Caco-2 (cell line): ENCODE measurements around the gene KLHL36. TPM values are rescaled to one million over a fixed set of nuclear protein-coding genes. Genes with fewer than 3 reads are reported as not detected.

Source experiments
- BruUV-seq: library from RNA; stranded (reverse); fragments of 400-500 nt; replicated peaks from 2 replicates; lab custom pipeline; 2021; lab: Mats Ljungman, UMichigan
- CTCF ChIA-PET: fragments of 300-600 bp; sonication (Branson Sonifier 250); formaldehyde crosslinking; loops from one replicate; lab custom pipeline; 2022; ENCODE audit warnings: antibody characterized with exemption; lab: Charles Lee
- POLR2A ChIA-PET: fragments of 300-600 bp; sonication (Branson Sonifier 250); formaldehyde crosslinking; loops from one replicate; lab custom pipeline; 2022; ENCODE audit warnings: antibody characterized with exemption; lab: Charles Lee
- DNase-seq, 2 experiments: peaks; one replicate each; pipeline versions ENCODE4 v3.0.0 to v3.0.0-alpha.2; 2020 to 2022
- H3K27me3 ChIP-seq: replicated peaks from 2 replicates; pipeline ENCODE4 v1.6.0; 2011; ENCODE audit warnings: low read length; ENCODE audit not compliant: control insufficient read depth, insufficient read depth
- H3K36me3 ChIP-seq: 2 replicates; pipeline ENCODE4 v1.5.1; 2011; ENCODE audit warnings: low read length; ENCODE audit not compliant: control insufficient read depth, insufficient read depth
- H3K4me1 ChIP-seq: fragments of 250-450 bp; sonication (Bioruptor Pico); 2 replicates; pipeline ENCODE4 v1.5.1; 2020; ENCODE audit warnings: mild to moderate bottlenecking
- H3K4me3 ChIP-seq: 2 replicates; pipeline ENCODE4 v1.5.1; 2011; ENCODE audit warnings: low read depth, mild to moderate bottlenecking, control low read depth, low read length
- H3K9me3 ChIP-seq: fragments of 250-450 bp; sonication (Bioruptor Pico); 2 replicates; pipeline ENCODE4 v1.5.1; 2020; ENCODE audit warnings: mild to moderate bottlenecking, moderate library complexity
- H3K27ac Mint-ChIP-seq: one replicate; pipeline ENCODE4 v1.8.0; 2022; ENCODE audit warnings: mixed read lengths; ENCODE audit not compliant: unreplicated experiment
- H3K27me3 Mint-ChIP-seq: one replicate; pipeline ENCODE4 v1.8.0; 2022; ENCODE audit warnings: mixed read lengths; ENCODE audit not compliant: insufficient read depth, unreplicated experiment
- H3K36me3 Mint-ChIP-seq: one replicate; pipeline ENCODE4 v1.8.0; 2022; ENCODE audit warnings: mild to moderate bottlenecking, mixed read lengths; ENCODE audit not compliant: insufficient read depth, unreplicated experiment
- H3K4me1 Mint-ChIP-seq: one replicate; pipeline ENCODE4 v1.8.0; 2022; ENCODE audit warnings: low read depth, mixed read lengths; ENCODE audit not compliant: unreplicated experiment
- H3K4me3 Mint-ChIP-seq: one replicate; pipeline ENCODE4 v1.8.0; 2022; ENCODE audit warnings: mild to moderate bottlenecking, moderate library complexity, mixed read lengths; ENCODE audit not compliant: unreplicated experiment
- H3K9me3 Mint-ChIP-seq: one replicate; pipeline ENCODE4 v1.8.0; 2022; ENCODE audit warnings: mixed read lengths; ENCODE audit not compliant: unreplicated experiment
- intact Hi-C: fragments of 100-400 bp; cut with micrococcal nuclease; formaldehyde crosslinking; loops from one replicate; pipeline ENCODE4 v1.10.0; 2022; ENCODE audit not compliant: unreplicated experiment
- total RNA-seq: library from RNA; stranded (reverse); gene quantifications from 2 replicates; pipeline ENCODE4 v1.2.3, GENCODE V29; 2022
- TF ChIP-seq, protein P1 (sequence below), 2 experiments: fragments of 200-600 bp in 1 of 2; IDR thresholded peaks; 1 replicate in 1 of 2; 2 replicates in 1 of 2; pipeline versions ENCODE4 v1.5.1 to v1.8.0; 2011 to 2022; ENCODE audit warnings: antibody characterized with exemption in 1 of 2, control low read depth in 1 of 2, inconsistent platforms in 1 of 2, low read depth in 1 of 2, low read length in 1 of 2, mild to moderate bottlenecking in 1 of 2, moderate library complexity in 1 of 2; ENCODE audit not compliant: insufficient read depth in 1 of 2, severe bottlenecking in 1 of 2, unreplicated experiment in 1 of 2

KLHL36 gene
- total RNA-seq, 1 experiment from 2014 or later = 70.2 TPM

DNA sequence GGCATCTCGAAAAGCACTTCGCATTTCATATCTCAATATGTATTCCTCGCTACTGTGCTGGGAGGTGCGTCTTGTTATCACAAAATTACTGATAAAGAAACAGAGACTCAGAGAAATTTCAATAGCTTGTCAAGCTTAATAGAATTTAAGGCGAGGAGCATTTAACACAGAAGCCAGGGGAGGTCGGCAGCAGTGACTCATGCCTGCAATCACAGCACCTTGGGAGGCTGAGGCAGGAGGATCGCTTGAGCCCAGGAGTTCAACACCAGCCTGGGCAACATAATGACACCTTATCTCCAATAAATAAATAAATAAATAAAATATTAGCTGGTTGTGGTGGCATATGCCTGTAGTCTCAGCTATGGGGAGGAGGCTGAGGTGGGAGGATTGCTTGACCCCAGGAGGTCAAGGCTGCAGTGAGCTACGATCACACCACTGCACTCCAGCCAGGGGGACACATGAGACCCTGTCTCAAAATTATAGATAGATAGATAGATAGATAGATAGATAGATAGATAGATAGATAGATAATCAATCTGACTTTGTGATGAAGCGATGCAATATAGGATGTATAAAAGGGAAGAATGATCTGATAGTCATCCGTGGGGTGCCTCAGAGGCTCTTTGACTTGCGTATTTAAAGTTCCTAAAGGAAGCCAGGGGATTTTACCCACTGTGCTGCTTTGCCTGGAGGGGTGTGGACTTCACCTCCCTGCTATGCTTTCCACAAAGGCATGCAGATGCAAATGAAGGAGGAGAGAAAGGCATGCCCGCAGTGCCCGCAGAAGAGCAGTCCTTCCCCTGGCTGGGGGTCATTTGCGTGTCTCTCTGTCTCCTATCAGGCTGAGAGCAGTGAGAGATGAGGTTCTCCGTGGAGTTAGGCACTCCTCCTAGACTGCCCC is 35.6 kb downstream of the KLHL36 start:
- Mint-ChIP-seq H3K4me3 (no peak overlapping the region), H3K36me3 (no peaks in the 10 kb centered on the region), H3K9me3 (no peaks in the 10 kb centered on the region), H3K27ac (no peak overlapping the region), H3K4me1 (no peaks in the 10 kb centered on the region), H3K27me3 (no peaks in the 10 kb centered on the region)
- Histone ChIP-seq H3K27me3 (no peaks in the 10 kb centered on the region), H3K4me1 (no peaks in the 10 kb centered on the region), H3K36me3 (no peaks in the 10 kb centered on the region), H3K9me3 (no peaks in the 10 kb centered on the region), H3K4me3 (no peak overlapping the region)
- ChIA-PET CTCF (interaction anchor here (0.7 to 1.3 kb wide), 2 partner anchors 12 to 178 kb away, joined by 3 read pairs; no protein-coding TSS in a partner anchor), POLR2A (no interaction called here)
- DNase-seq = no peak
- intact Hi-C loops = no loop called here
- TF ChIP-seq, protein P1, sequence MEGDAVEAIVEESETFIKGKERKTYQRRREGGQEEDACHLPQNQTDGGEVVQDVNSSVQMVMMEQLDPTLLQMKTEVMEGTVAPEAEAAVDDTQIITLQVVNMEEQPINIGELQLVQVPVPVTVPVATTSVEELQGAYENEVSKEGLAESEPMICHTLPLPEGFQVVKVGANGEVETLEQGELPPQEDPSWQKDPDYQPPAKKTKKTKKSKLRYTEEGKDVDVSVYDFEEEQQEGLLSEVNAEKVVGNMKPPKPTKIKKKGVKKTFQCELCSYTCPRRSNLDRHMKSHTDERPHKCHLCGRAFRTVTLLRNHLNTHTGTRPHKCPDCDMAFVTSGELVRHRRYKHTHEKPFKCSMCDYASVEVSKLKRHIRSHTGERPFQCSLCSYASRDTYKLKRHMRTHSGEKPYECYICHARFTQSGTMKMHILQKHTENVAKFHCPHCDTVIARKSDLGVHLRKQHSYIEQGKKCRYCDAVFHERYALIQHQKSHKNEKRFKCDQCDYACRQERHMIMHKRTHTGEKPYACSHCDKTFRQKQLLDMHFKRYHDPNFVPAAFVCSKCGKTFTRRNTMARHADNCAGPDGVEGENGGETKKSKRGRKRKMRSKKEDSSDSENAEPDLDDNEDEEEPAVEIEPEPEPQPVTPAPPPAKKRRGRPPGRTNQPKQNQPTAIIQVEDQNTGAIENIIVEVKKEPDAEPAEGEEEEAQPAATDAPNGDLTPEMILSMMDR (IDR thresholded peaks at IDR 0.05; ENCODE audit: insufficient read depth in 1 of 2, low read depth in 1 of 2, low read length in 1 of 2, severe bottlenecking in 1 of 2, unreplicated experiment in 1 of 2) = no peak
- BruUV-seq = no TSS peak

DNA sequence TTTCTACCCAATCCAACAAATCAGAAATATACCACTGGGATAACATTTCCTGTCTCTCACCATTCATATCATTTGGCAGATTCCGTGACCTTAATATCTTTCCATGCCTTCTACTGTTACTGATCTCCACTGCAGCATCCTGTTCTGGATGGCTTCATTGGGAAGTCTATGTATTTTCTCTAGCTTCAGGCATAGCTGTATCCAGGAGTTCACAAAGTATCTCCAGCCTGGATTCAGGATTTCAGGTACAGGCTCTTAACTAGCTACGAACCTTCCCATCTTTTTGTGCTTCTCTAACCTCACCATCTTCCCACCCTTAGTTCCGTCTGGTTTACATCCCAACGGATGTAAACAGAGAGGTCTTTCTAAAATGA is 36.3 kb downstream of the KLHL36 start:
- Mint-ChIP-seq H3K9me3 (no peaks in the 10 kb centered on the region), H3K4me3 (no peak overlapping the region), H3K4me1 (no peaks in the 10 kb centered on the region), H3K27ac (no peak overlapping the region), H3K27me3 (no peaks in the 10 kb centered on the region), H3K36me3 (no peaks in the 10 kb centered on the region)
- Histone ChIP-seq H3K4me1 (no peaks in the 10 kb centered on the region), H3K27me3 (no peaks in the 10 kb centered on the region), H3K36me3 (no peaks in the 10 kb centered on the region), H3K4me3 (no peak overlapping the region), H3K9me3 (no peaks in the 10 kb centered on the region)
- POLR2A ChIA-PET = no interaction called here
- CTCF ChIA-PET = interaction anchor here (0.7 to 1.3 kb wide), 2 partner anchors 12 to 178 kb away, joined by 3 read pairs; no protein-coding TSS in a partner anchor
- intact Hi-C loops = no loop called here
- DNase-seq = no peak
- TF ChIP-seq, protein P1 (IDR thresholded peaks at IDR 0.05; ENCODE audit: insufficient read depth in 1 of 2, low read depth in 1 of 2, low read length in 1 of 2, severe bottlenecking in 1 of 2, unreplicated experiment in 1 of 2) = no peak
- BruUV-seq = no TSS peak

DNA sequence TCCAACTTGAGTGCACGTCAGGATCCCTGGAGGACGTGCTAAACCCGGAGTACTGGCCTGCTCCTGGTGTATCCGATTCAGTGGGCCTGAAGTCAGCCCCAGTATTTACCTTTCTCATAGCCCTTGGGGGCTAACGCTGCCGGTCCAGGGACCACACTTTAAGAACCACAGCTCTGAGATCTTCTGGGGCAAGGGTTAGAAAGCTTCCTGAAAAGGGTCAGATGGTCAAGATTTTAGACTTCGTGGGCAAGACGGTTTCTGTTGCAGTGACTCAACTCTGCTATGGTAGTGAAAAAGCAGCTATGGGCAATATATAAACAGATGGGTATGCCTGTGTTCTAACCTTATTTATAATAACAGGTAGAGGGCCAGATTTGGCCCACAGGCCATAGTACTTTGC is 36.9 kb downstream of the KLHL36 start:
- Histone ChIP-seq H3K9me3 (no peaks in the 10 kb centered on the region), H3K4me1 (no peaks in the 10 kb centered on the region), H3K27me3 (no peaks in the 10 kb centered on the region), H3K36me3 (no peaks in the 10 kb centered on the region), H3K4me3 (no peak overlapping the region)
- Mint-ChIP-seq H3K27ac (no peak overlapping the region), H3K4me3 (no peak overlapping the region), H3K36me3 (no peaks in the 10 kb centered on the region), H3K27me3 (no peaks in the 10 kb centered on the region), H3K9me3 (no peaks in the 10 kb centered on the region), H3K4me1 (no peaks in the 10 kb centered on the region)
- BruUV-seq = no TSS peak
- CTCF ChIA-PET = interaction anchor here (0.7 kb wide), 1 partner anchor 179 kb away, joined by 3 read pairs; no protein-coding TSS in a partner anchor
- TF ChIP-seq, protein P1 (IDR thresholded peaks at IDR 0.05; ENCODE audit: insufficient read depth in 1 of 2, low read depth in 1 of 2, low read length in 1 of 2, severe bottlenecking in 1 of 2, unreplicated experiment in 1 of 2) = no peak
- no peak for DNase-seq
- intact Hi-C loops = no loop called here
- POLR2A ChIA-PET = interaction anchor here (0.7 kb wide), 1 partner anchor 128 kb away, joined by 3 read pairs; no protein-coding TSS in a partner anchor
